ENCODE results near the gene CEMIP.

CEMIP gene

DNA sequence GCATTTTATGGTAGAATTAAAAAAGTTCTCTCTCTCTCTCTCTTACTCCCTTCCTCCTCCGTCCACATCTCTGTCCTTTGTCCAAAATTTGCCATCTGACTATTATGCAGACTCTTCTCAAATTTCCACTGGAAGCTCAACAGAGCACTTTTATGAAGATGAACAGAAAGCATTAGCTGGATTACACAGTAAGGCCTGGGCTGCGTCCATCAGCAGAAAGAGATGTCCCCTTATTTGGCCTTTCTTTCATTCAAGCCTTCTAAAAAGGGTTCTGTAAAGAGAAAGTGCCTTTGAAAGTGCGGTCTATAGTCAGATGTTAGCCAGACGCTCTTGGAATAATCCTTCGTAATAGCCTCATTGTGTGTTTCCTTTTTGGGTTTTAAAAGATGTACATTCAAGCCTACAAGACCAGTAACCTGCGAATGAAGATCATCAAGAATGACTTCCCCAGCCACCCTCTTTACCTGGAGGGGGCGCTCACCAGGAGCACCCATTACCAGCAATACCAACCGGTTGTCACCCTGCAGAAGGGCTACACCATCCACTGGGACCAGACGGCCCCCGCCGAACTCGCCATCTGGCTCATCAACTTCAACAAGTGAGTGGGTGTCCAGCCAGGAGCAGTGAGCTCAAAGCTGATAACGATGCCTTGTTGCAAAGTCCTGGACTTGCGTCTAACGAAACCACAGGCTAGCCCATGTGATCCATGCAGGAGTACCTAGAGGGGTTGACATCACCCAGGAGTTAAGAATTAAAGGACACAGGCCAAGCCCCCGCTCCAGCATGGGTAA lies 157.3 kb downstream of the CEMIP start:
- DNase-seq, result no peak

DNA sequence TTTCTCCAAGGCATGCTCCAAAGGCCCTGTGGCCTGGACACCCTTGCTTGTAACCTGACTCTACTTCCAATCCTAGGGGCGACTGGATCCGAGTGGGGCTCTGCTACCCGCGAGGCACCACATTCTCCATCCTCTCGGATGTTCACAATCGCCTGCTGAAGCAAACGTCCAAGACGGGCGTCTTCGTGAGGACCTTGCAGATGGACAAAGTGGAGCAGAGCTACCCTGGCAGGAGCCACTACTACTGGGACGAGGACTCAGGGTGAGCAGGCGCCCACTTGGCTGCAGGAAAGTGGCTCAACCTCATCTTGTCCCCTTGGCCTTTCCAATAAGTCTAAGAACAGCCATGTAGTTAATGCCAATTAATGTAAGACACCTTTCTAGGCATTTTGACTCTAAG lies 158.5 kb downstream of the CEMIP start:
- DNase-seq, result no peak

DNA sequence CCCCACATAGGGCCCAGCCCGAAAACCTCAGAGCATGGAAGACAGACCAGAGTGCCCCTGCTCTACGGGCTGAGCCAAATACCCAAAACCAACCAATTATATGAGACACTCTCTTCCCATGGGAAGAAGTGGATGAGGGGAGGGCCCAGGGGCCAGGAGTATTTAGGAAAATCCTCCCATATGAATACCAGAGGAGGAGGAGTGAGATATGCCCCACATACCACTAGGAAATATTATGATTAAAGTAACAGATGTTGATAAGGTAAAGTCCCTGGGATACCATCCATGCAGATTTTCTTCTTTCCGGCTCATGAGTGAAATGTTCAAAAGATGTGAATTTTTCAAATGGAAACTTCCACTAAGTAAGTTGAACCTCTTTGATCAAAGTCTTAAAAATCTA lies 160.0 kb downstream of the CEMIP start:
- no peak for DNase-seq

GRCh38 chr15:80940331-80940730 lies 161.2 kb downstream of the CEMIP start:
- no peak for DNase-seq

DNA sequence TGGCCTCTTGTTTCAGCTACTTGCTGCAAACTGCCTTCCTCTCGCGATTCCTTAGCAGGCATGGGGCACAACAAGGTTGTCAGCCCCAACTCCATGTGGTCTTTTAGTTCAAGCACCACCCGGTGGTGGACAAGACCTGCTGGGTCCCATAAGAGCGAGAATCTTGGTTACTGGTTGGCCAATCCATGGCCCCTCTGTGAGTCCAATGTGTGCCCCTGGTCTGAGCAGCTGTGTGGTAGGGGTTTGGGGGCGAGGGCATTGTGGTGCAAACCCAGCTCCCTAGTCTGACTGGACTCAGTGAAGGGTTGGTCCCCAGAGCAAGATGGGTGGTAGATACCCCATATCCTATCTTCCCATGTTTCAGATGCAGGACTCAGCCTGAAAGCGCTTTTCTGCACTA lies 161.7 kb downstream of the CEMIP start:
- no peak for DNase-seq

DNA sequence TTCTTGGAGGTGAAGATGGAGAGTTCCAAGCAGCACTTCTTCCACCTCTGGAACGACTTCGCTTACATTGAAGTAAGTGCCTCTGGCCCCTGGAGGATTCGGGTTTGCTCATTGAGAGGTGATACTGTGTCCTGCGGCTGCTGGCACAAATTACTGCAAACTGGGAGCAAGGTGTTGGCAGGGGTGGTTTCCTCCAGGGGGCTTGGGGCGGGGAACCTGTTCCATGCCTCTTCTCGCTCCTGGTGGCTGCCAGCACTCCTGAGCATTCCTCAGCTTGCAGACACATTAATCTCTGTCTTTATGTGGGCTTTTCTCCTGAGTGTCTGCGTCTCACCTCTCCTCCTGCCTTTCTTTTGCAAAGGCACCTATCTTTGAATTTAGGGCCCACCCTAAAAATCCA lies 163.1 kb downstream of the CEMIP start:
- DNase-seq, result no peak

GRCh38 chr15:80942746-80943565 lies 163.8 kb downstream of the CEMIP start:
- DNase-seq, result no peak

- no peak for DNase-seq
Observed at GRCh38 chr15:80944818-80945217, 165.6 kb downstream of the CEMIP start.

DNA sequence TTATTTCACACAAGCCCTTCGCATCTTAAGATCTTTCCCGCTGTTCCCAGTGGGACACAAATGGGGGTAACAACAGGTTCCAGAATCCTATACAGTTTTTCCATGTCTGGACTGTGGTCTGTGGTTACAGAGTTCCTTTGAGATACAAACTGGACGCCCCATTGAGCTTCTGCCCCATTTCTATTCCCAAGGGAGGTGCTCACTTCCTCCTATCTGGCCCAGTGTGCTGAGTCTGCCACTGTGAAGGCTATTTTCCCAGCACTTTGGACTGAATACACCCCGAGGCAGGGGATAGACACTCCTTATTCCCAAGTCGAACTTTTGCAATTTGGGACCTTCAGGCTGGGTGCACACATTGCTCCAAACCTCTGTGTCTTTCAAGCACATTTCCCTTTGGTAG lies 166.4 kb downstream of the CEMIP start:
- DNase-seq, result no peak

GRCh38 chr15:80946576-80946975 lies 167.4 kb downstream of the CEMIP start:
- DNase-seq, result no peak

GRCh38 chr15:80948651-80949292 lies 169.6 kb downstream of the CEMIP start:
- no peak for DNase-seq

- DNase-seq, result no peak
Observed at GRCh38 chr15:80949756-80950155, 170.6 kb downstream of the CEMIP start.

DNA sequence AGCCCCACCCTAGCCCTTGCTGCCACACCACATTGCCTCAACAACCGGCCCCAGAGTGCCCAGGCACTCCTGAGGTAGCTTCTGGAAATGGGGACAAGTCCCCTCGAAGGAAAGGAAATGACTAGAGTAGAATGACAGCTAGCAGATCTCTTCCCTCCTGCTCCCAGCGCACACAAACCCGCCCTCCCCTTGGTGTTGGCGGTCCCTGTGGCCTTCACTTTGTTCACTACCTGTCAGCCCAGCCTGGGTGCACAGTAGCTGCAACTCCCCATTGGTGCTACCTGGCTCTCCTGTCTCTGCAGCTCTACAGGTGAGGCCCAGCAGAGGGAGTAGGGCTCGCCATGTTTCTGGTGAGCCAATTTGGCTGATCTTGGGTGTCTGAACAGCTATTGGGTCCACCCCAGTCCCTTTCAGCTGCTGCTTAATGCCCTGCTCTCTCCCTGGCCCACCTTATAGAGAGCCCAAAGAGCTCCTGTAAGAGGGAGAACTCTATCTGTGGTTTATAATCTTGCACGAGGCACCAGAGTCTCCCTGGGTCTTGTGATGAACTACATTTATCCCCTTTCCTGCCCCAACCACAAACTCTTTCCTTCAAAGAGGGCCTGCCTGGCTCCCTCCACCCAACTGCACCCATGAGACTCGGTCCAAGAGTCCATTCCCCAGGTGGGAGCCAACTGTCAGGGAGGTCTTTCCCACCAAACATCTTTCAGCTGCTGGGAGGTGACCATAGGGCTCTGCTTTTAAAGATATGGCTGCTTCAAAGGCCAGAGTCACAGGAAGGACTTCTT lies 171.3 kb downstream of the CEMIP start:
- DNase-seq, result no peak

DNA sequence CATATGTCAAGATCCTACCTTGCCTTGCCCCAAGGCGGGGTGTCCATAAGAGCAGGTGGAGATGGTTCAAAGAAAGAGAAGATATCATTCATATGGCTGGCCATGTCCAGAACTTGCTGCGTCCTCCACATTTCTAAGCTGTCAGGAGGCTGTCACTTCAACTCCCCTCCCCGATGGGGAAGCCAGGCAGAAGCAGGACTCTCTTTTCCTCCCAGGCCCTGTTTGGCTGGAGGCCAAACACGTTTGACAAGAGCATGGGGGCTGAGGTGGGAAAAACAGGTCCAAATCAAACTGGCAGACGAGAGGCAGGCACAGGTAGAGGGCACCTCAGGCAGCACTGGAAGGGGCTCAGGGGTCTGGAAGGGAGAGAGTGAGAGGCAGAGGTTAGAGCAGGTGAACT lies 172.8 kb downstream of the CEMIP start:
- DNase-seq, result no peak

GRCh38 chr15:80953001-80953952 lies 174.1 kb downstream of the CEMIP start:
- no peak for DNase-seq

GRCh38 chr15:80953953-80954778 lies 175.0 kb downstream of the CEMIP start:
- no peak for DNase-seq

- peak in 1 of 2 experiments; percentile 33 for DNase-seq
Observed at GRCh38 chr15:80955571-80956452, 176.6 kb downstream of the CEMIP start.

GRCh38 chr15:80957556-80957955 lies 178.4 kb downstream of the CEMIP start:
- no peak for DNase-seq

DNA sequence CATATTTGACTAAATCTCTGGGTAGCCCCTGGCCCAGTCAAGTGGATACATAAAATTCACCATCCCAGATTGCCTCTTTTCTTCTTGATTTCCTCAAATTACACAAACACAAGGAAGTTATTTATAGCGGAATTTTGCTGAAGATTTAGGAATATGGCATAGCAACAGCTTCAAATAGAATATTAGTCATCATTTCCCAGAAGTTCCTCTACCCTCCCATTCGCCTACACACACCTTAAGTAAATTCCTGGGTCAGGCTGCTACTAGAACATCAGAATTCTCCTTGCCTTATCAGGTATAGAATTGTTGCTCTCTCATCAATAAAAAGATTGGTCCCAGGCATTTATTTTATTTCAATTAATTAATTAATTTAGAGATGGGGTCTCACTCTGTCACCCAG lies 178.8 kb downstream of the CEMIP start:
- DNase-seq, result no peak
